Hepatocyte (in vitro differentiated cells): Measurements from ENCODE around the gene C3orf22. TPM values are rescaled to one million over a fixed set of nuclear protein-coding genes. Genes with fewer than 3 reads are reported as not detected.

ENCODE experiments used
- DNase-seq: peaks from one replicate; pipeline ENCODE4 v3.0.0-alpha.2; 2016; ENCODE audit warnings: low spot score
- H2AFZ ChIP-seq: fragments of 200-600 bp; sonication (generic); 2 replicates; pipeline ENCODE4 v1.6.0; 2016; ENCODE audit warnings: antibody characterized with exemption, mild to moderate bottlenecking
- H3K27ac ChIP-seq: fragments of 200-600 bp; sonication (generic); 2 replicates; pipeline ENCODE4 v1.5.1; 2016; ENCODE audit warnings: mild to moderate bottlenecking
- H3K27me3 ChIP-seq: fragments of 200-600 bp; sonication (generic); 2 replicates; pipeline ENCODE4 v1.6.1; 2016
- H3K36me3 ChIP-seq: fragments of 200-600 bp; sonication (generic); replicated peaks from 2 replicates; pipeline ENCODE4 v1.5.1; 2016; ENCODE audit warnings: low read depth; ENCODE audit not compliant: insufficient read depth
- H3K4me1 ChIP-seq: fragments of 200-600 bp; sonication (generic); 2 replicates; pipeline ENCODE4 v1.5.1; 2016; ENCODE audit warnings: mild to moderate bottlenecking, moderate library complexity; ENCODE audit not compliant: insufficient read depth
- H3K4me2 ChIP-seq: fragments of 200-600 bp; sonication (generic); 2 replicates; pipeline ENCODE4 v1.6.0; 2016
- H3K4me3 ChIP-seq: fragments of 200-600 bp; sonication (generic); 2 replicates; pipeline ENCODE4 v1.5.1; 2016; ENCODE audit warnings: mild to moderate bottlenecking
- H3K79me2 ChIP-seq: fragments of 200-600 bp; sonication (generic); 2 replicates; pipeline ENCODE4 v1.6.0; 2017; ENCODE audit warnings: mild to moderate bottlenecking
- H3K9me2 ChIP-seq: fragments of 200-600 bp; sonication (generic); replicated peaks from 2 replicates; pipeline ENCODE4 v1.6.0; 2017; ENCODE audit warnings: mild to moderate bottlenecking; ENCODE audit not compliant: insufficient read depth
- H3K9me3 ChIP-seq: fragments of 200-600 bp; sonication (generic); 2 replicates; pipeline ENCODE4 v1.5.1; 2016; ENCODE audit warnings: low read depth, mild to moderate bottlenecking
- H4K20me1 ChIP-seq: fragments of 200-600 bp; sonication (generic); 2 replicates; pipeline ENCODE4 v1.6.0; 2016; ENCODE audit warnings: mild to moderate bottlenecking; ENCODE audit not compliant: insufficient read depth, poor library complexity, severe bottlenecking
- CTCF ChIP-seq: fragments of 200-600 bp; sonication (generic); IDR thresholded peaks from 2 replicates; pipeline ENCODE4 v1.5.1; 2016; ENCODE audit warnings: antibody characterized with exemption, mild to moderate bottlenecking; ENCODE audit not compliant: poor library complexity
- EZH2 ChIP-seq: fragments of 200-600 bp; sonication (generic); IDR thresholded peaks from 2 replicates; pipeline ENCODE4 v1.6.1; 2016; ENCODE audit warnings: antibody characterized with exemption, mild to moderate bottlenecking, borderline replicate concordance
- EZH2phosphoT487 ChIP-seq: fragments of 200-600 bp; sonication (generic); IDR thresholded peaks from one replicate; pipeline ENCODE4 v1.6.1; 2018; ENCODE audit warnings: antibody characterized with exemption, mild to moderate bottlenecking, low read depth, moderate library complexity; ENCODE audit not compliant: unreplicated experiment, severe bottlenecking
- WGBS: methylation state at CpG from one replicate; pipeline ENCODE4 v1.1.6; 2016; ENCODE audit warnings: low lambda C conversion rate; ENCODE audit errors: missing lambda C conversion rate; 5-methylcytosine and 5-hydroxymethylcytosine counted together
- polyA plus RNA-seq: library from polyadenylated mRNA; unstranded; fragments of >200 nt; fragmentation: Nextera tagmentation; extraction: Ambion mirVana; gene quantifications from 2 replicates; pipeline ENCODE4 v1.2.1, GENCODE V29; 2016
- total RNA-seq: library from RNA; depleted of rRNA; stranded (reverse); fragments of >200 nt; gene quantifications from 2 replicates; pipeline ENCODE4 v1.2.3, GENCODE V29; 2014

C3orf22 gene
- total RNA-seq (not detected in 2 replicates), polyA plus RNA-seq (0.19 TPM in 1 of 2 replicates, not detected in the other)

- no peaks in the 10 kb centered on the region for H3K9me2 ChIP-seq
- 85% methylated on average over 8 of the region's 9 CpGs for WGBS
Measured at GRCh38 chr3:126558336-126559071, at the start of gene C3orf22. C3orf22 (minus strand) TSS chr3:126558932; CDS start chr3:126553390, 5,542 bp downstream.

GRCh38 chr3:126607214-126607908, 48.6 kb upstream of the C3orf22 start:
- WGBS = 95% methylated on average over 11 of the region's 11 CpGs
- H4K20me1 ChIP-seq = no peaks in the 10 kb centered on the region
- TF ChIP-seq CTCF (no peak), EZH2phosphoT487 (no peak)
- no peaks in the 10 kb centered on the region for H3K36me3 ChIP-seq
- H3K79me2 ChIP-seq = no peaks in the 10 kb centered on the region
- no peaks in the 10 kb centered on the region for H3K27me3 ChIP-seq
- H3K4me2 ChIP-seq = no peak overlapping the region
- H3K9me3 ChIP-seq = no peaks in the 10 kb centered on the region
- no peak for DNase-seq
- H3K27ac ChIP-seq = no peak overlapping the region
- no peak overlapping the region for H3K4me3 ChIP-seq
- H2AFZ ChIP-seq = no peak overlapping the region
- H3K4me1 ChIP-seq = no peaks in the 10 kb centered on the region
- no peaks in the 10 kb centered on the region for H3K9me2 ChIP-seq

More at GRCh38 chr3:126558336-126559071, at the start of gene C3orf22:
- H3K9me3 ChIP-seq = no peaks in the 10 kb centered on the region
- no peak for TF ChIP-seq CTCF
- no peak for TF ChIP-seq EZH2
- no peaks in the 10 kb centered on the region for H4K20me1 ChIP-seq
- H2AFZ ChIP-seq = no peak within 1 kb of the TSS
- no peaks in the 10 kb centered on the region for H3K4me1 ChIP-seq
- H3K79me2 ChIP-seq = no peaks in the 10 kb centered on the region
- DNase-seq = no peak
- no peak within 1 kb of the TSS for H3K4me3 ChIP-seq
- H3K27me3 ChIP-seq = no peaks in the 10 kb centered on the region
- no peaks in the 10 kb centered on the region for H3K36me3 ChIP-seq
- no peak within 1 kb of the TSS for H3K27ac ChIP-seq
- H3K4me2 ChIP-seq = no peak within 1 kb of the TSS

GRCh38 chr3:126606001-126606400, 47.3 kb upstream of the C3orf22 start:
- TF ChIP-seq CTCF (no peak), EZH2 (no peak), EZH2phosphoT487 (no peak)
- Histone ChIP-seq H3K79me2 (no peaks in the 10 kb centered on the region), H3K4me2 (no peak overlapping the region), H2AFZ (no peak overlapping the region), H4K20me1 (no peaks in the 10 kb centered on the region), H3K9me3 (no peaks in the 10 kb centered on the region), H3K9me2 (no peaks in the 10 kb centered on the region), H3K36me3 (no peaks in the 10 kb centered on the region), H3K27me3 (no peaks in the 10 kb centered on the region), H3K4me1 (no peaks in the 10 kb centered on the region), H3K27ac (no peak overlapping the region), H3K4me3 (no peak overlapping the region)
- 89% methylated on average over 3 of the region's 3 CpGs for WGBS
- no peak for DNase-seq
